Mammary microvascular endothelial cell (primary cell): ENCODE results near the gene PODXL2. TPM values are rescaled to one million over a fixed set of nuclear protein-coding genes. Genes with fewer than 3 reads are reported as not detected.

Experiments used
- total RNA-seq: library from RNA; depleted of rRNA; stranded (reverse); fragments of >200 nt; gene quantifications from 2 replicates; pipeline ENCODE4 v1.2.3, GENCODE V29; 2015

The PODXL2 gene, protein sequence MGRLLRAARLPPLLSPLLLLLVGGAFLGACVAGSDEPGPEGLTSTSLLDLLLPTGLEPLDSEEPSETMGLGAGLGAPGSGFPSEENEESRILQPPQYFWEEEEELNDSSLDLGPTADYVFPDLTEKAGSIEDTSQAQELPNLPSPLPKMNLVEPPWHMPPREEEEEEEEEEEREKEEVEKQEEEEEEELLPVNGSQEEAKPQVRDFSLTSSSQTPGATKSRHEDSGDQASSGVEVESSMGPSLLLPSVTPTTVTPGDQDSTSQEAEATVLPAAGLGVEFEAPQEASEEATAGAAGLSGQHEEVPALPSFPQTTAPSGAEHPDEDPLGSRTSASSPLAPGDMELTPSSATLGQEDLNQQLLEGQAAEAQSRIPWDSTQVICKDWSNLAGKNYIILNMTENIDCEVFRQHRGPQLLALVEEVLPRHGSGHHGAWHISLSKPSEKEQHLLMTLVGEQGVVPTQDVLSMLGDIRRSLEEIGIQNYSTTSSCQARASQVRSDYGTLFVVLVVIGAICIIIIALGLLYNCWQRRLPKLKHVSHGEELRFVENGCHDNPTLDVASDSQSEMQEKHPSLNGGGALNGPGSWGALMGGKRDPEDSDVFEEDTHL
- 1.1 and 1.3 TPM in 2 replicates for total RNA-seq

DNA sequence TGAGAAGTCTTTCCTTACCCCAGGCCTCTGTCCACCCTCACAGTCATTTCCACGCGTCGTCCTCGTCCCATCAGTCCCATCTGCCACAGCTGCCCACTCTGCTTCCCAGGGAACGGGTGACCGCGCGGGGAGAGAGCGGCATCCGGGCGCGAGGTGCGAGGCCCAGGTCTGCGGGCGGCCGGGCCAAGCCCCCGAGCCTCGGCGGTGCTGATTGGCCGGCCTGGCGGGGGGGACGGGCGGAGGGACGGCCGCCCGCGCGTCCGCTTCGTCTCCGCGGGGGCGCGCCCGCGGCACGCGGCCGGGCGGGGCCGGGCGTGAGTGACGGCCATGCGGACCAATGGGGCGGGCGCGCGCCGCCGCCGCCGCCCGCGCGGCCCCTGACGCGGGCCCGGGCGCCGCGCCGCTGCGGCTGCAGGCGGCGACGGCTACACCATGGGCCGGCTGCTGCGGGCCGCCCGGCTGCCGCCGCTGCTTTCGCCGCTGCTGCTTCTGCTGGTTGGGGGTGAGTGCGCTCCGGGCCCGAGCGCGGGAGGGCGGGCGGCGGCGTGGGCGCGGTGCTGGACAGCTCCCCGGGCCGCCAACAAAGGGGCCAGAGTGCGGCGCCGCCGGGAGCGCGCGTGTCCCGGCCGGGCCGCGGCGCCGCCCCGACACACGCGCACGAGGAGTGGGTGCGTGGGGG is at the start of gene PODXL2:
TSS of gene PODXL2 (plus strand) at position 398 of the 679 bp plus-strand sequence. CDS start at position 433, 35 bp downstream.

DNA sequence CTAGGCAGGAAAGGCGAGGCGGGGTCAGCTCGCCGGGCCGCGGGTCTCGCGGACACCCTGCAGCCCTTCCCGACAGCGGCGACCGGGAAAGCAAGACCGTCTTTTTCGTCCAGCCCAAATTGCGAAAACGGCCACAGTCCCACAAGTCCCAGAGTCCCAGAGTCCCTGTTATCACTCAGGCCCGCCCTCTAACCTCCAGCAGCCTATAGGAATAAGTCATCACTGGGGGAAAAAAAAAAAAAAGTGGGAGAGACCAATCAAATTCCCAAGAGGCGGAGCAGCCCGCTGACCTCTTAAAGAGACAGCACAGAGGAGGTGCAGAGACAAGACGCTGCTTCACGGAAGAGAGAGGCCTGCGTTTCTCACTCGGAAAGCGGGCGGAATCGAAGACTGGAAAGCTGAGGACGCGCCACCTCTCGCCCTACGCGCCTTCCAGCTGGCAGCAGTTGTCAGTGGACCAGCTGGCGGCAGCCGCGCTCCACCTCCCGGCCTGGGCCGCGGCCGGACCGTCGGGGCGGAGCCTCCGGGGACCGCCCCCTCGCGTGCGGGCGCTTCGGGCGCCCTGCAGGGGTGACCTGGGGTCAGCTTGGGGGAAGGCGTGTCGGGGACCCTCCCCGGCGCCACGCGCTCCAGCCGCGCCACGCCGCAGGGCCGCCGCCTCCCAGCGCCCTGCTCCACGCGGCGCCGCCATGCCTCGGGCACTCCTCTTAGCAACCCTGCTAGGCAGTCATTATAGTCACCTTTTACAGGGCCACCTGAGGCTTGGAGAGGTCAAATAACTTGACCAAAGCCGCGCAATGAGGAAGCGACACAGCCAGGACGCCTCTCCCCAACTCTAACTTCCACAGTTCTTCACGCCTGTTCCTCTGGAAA is 38.2 kb upstream of the PODXL2 start, which contains the start of gene TPRA1:
TSS of gene TPRA1 (minus strand) at position 141 of the 873 bp plus-strand sequence. CDS start 10,587 bp downstream, outside the sequence.

DNA sequence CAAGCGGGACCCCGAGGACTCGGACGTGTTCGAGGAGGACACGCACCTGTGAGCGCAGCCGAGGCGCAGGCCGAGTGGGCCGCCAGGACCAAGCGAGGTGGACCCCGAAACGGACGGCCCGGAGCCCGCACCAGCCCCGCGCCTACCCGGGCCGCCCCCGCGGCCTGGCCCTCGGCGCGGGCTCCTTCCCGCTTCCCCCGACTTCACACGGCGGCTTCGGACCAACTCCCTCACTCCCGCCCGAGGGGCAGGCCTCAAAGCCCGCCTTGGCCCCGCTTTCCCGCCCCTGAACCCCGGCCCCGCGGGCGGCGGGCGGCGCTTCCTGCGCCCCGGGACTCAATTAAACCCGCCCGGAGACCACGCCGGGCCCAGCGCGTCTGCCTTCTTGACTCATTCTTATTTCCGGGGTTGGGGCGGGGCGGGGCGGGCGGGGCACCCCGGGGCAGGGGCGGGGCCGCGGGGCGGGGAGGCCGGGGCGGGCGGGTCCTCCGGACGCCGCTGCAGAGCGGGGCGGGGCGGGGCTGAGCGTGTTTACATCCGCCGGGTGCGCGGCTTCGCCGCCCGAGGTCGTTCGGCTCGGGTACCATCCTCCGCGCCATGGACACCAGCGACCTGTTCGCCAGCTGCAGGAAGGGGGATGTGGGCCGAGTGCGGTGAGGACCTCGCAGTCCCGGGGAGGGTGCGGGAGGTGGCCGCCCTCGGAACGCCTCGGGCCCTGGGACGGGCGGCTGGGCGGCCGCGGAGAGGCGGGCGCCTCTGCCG is 43.6 kb downstream of the PODXL2 start, which contains the start of gene ABTB1:
TSS of gene ABTB1 (plus strand) at position 524 of the 762 bp plus-strand sequence. CDS start at position 598, 74 bp downstream.

Other genes with a start within 250 kb of the PODXL2 start
- gene TPRA1, start 38.5 kb upstream of the PODXL2 start, total RNA-seq, result 49.0 and 54.2 TPM in 2 replicates
- 85.6 and 88.8 TPM in 2 replicates for gene MCM2, start 30.8 kb upstream of the PODXL2 start, total RNA-seq
- 4.7 and 6.8 TPM in 2 replicates for gene ABTB1, start 43.8 kb downstream of the PODXL2 start, total RNA-seq
- gene MGLL, start 193.3 kb downstream of the PODXL2 start, total RNA-seq, result 116 and 137 TPM in 2 replicates